ENCODE measurements around the gene ST6GALNAC3.
"Not testable (repeated sequence)": the region's sequence is repeated elsewhere in the genome, so short reads cannot be mapped to it uniquely, and the experiment has no call there.

Gene ST6GALNAC3

DNA sequence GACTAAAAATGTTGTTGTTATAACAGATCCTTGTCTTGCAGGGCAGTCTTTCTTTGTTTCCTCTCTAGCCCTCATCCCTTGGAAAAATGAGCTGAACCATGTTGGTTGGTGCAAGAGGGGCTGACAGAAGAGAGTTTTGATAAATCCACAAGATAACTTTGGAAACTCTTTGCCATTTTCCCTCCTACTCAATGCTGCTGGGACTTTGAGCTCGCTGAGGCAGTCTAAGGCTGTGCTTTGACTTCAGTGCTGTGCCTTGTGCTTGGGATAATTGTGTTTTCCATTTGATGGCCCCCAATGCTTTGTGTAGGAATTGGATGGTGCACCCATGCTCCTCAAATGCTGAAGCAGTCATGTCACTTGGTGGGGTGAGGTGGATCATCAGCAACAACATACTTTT, 31.7 kb downstream of the ST6GALNAC3 start:
- no peak for DNase-seq (ENCODE audit: low read depth in 2 of 2, low spot score in 1 of 2)

DNA sequence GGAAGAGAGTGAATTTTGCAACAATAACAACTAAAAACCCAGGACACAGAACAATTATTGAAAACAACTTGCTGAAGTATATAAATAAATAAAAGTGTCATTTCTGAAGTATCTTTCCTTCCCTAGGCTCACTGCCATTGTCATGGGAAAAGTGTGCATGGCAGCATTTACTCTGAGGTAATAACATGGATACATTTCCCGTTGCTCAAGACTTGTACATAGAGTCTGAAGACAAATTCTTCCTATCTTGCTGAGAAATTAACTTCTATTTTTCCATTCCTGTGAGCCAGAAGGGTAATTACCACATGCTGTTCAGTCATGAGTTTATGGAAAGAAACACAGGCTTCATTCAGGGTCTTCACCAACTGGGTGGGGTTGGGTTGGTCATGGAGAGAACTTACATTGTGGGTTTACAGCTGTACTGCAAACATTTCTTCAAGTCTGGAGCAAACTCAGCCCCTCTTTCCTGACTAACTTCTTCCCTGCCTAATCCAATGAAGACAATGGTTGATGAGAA, 32.2 kb downstream of the ST6GALNAC3 start:
- no peak for DNase-seq (ENCODE audit: low read depth in 2 of 2, low spot score in 1 of 2)

DNA sequence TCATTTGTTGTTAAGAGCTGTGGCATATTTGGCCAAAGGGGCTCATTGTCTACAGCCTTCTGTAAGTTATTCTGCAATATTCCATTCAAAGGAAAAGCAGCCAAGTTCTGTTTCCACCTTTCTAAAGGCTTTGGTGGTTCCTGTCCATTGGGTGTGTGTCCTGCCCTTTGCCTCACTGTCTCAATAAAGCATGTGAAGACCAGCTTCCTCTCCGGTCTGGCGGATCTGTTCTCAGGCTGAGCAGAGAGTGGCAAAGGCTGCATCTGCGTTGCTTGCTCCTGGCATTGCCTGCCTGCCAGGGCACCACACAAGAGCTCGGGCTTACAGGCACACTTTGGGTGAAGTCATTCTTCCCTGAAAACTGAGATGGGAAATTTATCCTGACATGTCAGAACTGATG, 34.9 kb downstream of the ST6GALNAC3 start:
- DNase-seq (ENCODE audit: low read depth in 2 of 2, low spot score in 1 of 2): no peak

DNA sequence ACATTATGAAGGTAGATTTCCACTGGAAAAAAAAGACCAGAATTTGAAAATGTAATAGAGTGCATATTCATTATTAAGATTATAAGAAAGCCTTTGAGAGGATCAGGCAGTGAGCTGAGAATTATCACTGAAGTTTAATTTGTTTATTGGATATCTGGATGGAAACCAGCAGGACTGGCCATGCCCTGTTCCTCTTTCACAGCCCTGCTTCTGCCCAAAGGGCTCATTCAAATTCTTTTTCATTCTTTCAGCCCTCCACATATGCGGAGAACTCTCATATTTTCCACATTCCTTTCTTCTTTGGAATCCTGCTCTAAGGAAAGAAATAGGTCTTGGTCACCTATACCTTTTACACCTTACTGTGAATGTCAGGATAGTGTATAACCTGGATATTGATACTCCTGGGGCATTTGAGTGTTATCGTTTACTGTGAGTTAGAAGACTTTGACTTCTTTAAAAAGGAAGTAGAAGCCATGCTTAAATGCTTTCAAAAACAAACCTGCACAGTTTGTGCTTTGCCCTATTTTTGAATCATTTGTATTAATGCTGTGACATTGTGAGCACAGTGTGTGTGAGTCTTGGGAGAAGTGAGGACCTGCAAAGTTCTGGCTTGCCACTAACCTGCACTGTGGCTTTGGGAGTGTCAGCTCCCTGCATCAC, 35.5 kb downstream of the ST6GALNAC3 start:
- no peak for DNase-seq (ENCODE audit: low read depth in 2 of 2, low spot score in 1 of 2)

DNA sequence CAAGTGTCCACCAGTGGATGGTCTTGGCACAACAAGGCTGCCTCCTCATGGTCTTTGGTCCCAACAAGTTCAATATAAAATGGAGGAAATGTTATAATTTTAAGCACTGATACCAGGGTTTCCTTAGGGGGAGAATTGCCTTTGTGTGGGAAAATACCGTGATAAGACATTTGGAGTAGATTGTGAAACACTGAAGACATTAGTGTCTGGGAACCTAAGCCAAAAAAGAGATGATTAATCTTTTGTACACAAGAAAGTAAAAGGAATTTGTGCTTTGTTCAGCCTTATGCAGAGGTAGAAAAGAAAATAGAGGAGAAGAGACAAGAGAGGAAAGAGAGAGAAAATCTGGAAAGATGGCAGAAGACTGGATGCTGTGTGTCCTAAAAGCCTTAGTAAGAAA, 36.1 kb downstream of the ST6GALNAC3 start:
- no peak for DNase-seq (ENCODE audit: low read depth in 2 of 2, low spot score in 1 of 2)

- DNase-seq (ENCODE audit: low read depth in 2 of 2, low spot score in 1 of 2): not testable (repeated sequence)
Measured at GRCh38 chr1:76112321-76112720, 37.8 kb downstream of the ST6GALNAC3 start.

- no peak for DNase-seq (ENCODE audit: low read depth in 2 of 2, low spot score in 1 of 2)
Measured at GRCh38 chr1:76113446-76113845, 38.9 kb downstream of the ST6GALNAC3 start.

DNA sequence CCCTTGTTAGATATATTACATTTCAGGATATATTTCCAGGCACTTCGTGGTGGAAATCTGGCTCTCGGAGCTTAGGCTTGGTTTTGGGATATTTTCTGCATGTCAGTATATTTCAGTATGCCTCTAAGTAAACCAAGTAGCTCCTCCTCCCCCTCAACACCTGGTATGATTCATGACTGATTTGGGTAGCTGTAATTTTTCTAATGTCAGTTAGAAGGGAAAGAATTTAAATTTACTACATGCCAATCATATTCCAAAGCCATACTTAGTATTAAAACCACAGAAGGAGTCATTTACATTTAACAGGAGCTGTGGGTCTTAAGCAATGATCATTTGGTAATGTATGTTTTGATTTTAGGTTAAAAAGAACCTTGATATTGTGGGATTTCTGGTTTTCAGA, 40.6 kb downstream of the ST6GALNAC3 start:
- DNase-seq (ENCODE audit: low read depth in 2 of 2, low spot score in 1 of 2): no peak

GRCh38 chr1:76121850-76122249, 47.3 kb downstream of the ST6GALNAC3 start:
- no peak for DNase-seq (ENCODE audit: low read depth in 2 of 2, low spot score in 1 of 2)

DNA sequence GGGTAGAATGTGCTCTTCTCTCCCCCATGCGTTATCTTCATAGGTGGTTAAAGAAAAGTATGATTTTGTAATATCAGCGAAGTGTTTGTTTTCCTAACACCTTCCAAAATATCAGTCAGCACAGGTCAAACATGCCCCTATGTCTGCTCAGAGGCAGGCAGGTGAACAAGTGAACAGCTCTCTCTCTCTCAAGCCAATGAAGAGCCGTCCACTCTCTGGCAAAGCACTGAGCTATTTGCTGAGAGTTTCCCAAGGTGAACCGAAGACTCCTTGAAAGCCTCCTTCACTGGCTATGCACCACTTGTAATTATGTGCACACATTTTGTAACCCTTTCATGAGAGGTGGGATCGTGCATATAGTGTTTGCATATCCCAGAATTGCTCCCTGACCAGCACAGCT, 47.7 kb downstream of the ST6GALNAC3 start:
- no peak for DNase-seq (ENCODE audit: low read depth in 2 of 2, low spot score in 1 of 2)

DNA sequence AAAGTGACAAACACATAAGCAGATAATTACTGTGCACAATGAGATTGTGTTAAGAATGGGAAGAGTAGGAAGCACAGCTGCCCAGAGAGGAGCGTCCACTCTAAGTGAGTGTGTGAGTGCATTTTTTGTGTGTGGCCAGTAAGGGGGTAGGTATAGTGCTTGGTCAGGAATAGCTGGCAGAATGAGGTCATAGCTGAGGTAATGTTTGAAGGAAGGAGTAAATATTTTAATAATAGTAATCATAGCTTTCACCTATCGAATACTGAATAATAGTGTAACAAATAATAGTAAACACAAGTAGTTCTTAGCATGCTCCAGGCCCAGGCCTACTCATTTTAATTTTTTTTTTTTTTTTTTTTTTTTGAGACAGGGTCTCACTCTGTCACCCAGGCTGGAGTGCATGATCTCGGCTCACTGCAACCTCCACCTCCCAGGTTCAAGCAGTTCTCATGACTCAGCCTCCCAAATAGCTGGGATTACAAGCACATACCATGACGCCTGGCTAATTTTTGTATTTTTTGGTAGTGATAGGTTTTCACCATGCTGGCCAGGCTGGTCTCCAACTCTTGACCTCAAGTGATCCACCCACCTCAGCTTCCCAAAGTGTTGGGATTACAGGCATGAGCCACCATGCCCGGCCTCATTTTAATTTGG, 49.0 kb downstream of the ST6GALNAC3 start:
- not testable (repeated sequence) for DNase-seq (ENCODE audit: low read depth in 2 of 2, low spot score in 1 of 2)

- DNase-seq (ENCODE audit: low read depth in 2 of 2, low spot score in 1 of 2): no peak
Measured at GRCh38 chr1:76124196-76124595, 49.6 kb downstream of the ST6GALNAC3 start.

DNA sequence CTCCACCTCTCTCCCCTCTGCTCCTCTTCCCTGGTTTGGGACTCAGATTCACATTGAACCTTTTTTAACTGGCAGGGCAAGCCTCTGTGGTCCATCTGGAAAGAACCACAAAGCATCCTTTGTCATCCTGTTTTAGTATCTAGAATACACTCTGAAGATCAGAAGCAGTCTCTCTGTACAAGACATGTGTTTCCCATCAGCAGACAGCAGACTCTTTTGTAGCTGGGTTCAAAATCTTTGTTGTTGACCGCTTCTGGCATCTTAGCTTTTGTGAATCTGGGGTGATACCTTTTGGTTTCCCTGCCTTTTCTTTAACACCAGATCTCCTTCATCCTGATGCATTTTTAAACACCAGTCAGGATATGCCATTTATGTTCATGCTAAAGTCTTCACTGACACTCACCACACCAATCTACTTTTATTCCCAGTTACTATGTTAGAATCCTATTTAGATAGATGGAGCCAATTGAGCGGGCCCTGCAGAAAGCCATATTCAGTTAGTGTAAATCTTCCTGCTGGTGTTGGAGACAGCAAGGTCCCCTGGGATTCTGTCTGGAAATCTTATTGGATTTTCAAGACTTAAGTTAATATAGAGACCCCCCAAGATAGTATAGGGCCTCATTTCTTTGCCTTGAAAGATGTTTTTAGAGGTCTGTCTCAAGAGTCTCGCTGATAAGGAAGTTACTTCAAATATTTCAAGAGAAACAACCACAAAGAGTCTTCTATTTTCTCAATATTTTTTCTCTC, 51.1 kb downstream of the ST6GALNAC3 start:
- no peak for DNase-seq (ENCODE audit: low read depth in 2 of 2, low spot score in 1 of 2)

DNA sequence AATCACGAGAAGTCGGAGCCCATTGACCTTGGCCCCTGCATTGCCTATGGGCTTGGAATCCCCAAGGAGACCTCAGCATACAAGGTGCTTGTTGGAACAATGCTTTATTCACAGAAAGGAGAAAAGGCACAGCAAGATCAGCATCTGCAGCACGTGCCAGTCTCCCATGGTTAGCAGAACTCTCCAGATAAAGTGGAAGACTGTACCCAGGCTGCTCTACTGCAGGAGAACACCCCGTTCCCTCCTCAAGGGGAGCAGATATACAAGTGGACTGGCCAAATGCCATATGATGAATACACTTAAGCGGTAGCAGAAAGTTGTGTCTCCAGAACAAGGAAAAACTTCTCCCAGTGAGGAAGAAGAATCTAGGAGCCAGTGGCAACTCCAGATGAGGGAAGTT, 53.5 kb downstream of the ST6GALNAC3 start:
- no peak for DNase-seq (ENCODE audit: low read depth in 2 of 2, low spot score in 1 of 2)

DNA sequence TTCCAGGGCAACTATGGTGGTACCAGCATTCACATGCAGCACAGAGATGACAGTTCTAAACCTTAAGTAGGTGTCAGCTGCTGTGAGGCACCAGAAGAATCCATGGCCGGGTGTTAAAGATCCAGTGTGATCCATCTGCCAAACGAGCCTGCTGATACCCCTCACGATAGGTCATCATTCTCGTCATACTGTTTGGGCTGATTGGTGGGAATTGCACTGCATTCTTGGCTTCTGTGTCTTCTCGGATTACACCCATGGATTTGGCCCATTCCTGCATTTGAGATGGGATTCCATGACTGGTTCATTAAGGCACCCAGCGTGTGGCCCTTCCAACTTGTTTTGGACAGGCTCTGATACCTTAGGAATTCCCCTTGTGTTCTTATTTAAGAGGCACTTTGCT, 55.2 kb downstream of the ST6GALNAC3 start:
- DNase-seq (ENCODE audit: low read depth in 2 of 2, low spot score in 1 of 2): no peak

DNA sequence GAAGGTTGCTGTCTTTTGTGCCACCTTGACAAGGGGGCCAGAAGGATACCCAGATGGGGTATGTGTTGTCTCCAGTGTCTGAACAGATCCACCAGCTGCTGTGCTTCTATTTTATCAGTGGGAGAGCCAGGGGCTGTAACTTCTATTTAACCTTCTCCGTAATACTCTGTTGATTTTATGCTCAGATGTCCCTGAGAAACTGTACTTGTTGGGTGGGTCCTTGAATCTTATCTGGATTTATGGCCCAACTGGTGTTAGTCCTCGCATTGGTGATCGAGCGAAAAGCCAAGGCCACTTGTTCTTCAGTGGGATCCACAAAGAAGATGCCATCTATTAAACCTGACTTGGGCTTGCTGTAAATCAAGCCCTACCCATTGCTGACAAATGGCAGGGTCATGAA, 56.4 kb downstream of the ST6GALNAC3 start:
- no peak for DNase-seq (ENCODE audit: low read depth in 2 of 2, low spot score in 1 of 2)

DNA sequence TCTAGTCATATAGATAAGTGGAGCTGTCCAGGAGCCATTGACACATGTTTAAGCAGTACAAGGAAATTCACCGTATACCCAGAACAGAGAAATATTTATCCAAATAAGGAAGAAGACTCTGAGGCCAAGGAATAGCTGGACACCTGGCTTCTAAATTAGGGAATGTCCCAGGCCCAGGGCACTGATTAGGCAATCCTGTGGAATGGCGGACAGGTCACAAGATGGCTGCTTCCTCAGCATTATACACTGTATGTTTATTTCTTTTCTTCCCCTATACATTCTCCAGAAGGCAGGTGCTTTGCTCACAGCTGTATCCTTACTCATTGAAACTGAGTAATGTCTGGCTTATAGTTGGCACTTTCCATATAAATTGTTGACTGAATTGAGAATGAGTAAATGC, 59.4 kb downstream of the ST6GALNAC3 start:
- DNase-seq (ENCODE audit: low read depth in 2 of 2, low spot score in 1 of 2): no peak

- DNase-seq (ENCODE audit: low read depth in 2 of 2, low spot score in 1 of 2): no peak
Measured at GRCh38 chr1:76135835-76136234, 61.3 kb downstream of the ST6GALNAC3 start.

- no peak for DNase-seq (ENCODE audit: low read depth in 2 of 2, low spot score in 1 of 2)
Measured at GRCh38 chr1:76136894-76137293, 62.3 kb downstream of the ST6GALNAC3 start.

DNA sequence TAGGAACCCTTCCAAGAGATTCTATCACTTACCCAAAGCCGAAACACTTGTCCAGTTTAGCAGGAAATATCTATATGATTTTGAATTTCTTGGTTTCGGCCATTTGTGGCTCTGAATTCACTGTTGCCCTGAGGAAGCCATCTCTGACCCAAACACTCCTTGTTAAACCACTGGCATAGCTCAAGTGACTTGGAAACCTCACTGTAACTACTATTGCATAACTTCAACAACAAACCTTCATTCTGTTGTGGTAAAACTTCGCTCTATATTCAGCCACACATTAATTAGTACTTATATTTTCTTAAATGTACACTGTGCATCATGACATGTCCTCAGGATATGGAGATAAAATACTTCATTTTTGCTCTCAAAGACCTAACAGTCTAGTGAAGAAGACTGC, 63.2 kb downstream of the ST6GALNAC3 start:
- no peak for DNase-seq (ENCODE audit: low read depth in 2 of 2, low spot score in 1 of 2)

DNA sequence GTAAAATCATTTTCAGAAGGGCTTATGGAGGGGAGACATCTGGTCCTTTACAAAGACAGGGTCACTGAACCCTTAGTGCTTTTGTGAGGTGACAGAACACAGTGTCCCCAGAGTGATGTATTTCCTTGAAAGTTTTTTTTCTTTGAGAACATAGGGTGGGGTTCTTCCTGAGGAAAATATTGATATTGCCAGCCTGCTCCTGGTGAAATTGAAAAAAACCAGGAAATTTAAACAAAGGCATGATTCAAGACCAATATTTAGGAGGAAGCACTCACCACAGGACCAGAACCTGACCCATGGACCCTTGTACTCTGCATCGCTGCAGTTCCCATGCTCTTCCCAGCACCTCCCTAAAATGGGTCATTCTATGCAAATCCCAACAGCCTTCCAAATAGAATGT, 63.7 kb downstream of the ST6GALNAC3 start:
- DNase-seq (ENCODE audit: low read depth in 2 of 2, low spot score in 1 of 2): no peak

GRCh38 chr1:76140227-76140626, 65.7 kb downstream of the ST6GALNAC3 start:
- DNase-seq (ENCODE audit: low read depth in 2 of 2, low spot score in 1 of 2): no peak

All from stimulated activated CD8-positive, alpha-beta memory T cell treated with anti-CD3 and anti-CD28 coated beads, Interleukin-4, amount 100 ng/mL, for 4 hours (primary cell).